ACHN (cell line): ENCODE results near the gene CES2.
A peak's percentile ranks its signal among the peaks of the same experiment; 100 is the strongest.
"Not testable (repeated sequence)": the region's sequence is repeated elsewhere in the genome, so short reads cannot be mapped to it uniquely, and the experiment has no call there.

ENCODE experiments used
- DNase-seq: peaks from one replicate; pipeline ENCODE4 v3.0.0-alpha.2; 2015
- in situ Hi-C: cut with HindIII; loops from 2 replicates; pipeline ENCODE4 v1.10.0; 2017; ENCODE audit warnings: low sequenced_read_pairs, low pct_ligation_motif_present, low pct_unique_long_range_greater_than_20kb

The CES2 gene

DNA sequence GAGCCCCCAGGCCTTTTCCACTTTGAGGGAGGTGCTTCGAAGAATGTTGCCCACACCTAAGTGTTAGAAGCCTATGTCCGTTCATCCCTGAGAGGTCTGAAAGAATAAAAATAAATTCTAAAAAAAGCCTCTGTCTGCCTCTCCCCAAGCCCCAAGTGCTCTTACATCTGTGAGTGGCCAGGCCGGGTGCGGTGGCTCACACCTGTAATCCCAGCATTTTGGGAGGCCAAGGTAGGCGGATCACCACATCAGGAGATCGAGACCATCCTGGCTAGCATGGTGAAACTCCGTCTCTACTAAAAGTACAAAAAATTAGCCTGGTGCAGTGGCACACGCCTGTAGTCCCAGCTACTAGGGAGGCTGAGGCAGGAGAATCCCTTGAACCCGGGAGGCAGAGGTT, 9.7 kb downstream of the CES2 start:
- DNase-seq, in situ Hi-C loops: not testable (repeated sequence)

- in situ Hi-C loops = no loop called here
- no peak for DNase-seq
Observed at GRCh38 chr16:66945939-66946338, 10.6 kb downstream of the CES2 start.

- no peak for DNase-seq
- in situ Hi-C loops = no loop called here
Observed at GRCh38 chr16:66946541-66946940, 11.2 kb downstream of the CES2 start.

DNA sequence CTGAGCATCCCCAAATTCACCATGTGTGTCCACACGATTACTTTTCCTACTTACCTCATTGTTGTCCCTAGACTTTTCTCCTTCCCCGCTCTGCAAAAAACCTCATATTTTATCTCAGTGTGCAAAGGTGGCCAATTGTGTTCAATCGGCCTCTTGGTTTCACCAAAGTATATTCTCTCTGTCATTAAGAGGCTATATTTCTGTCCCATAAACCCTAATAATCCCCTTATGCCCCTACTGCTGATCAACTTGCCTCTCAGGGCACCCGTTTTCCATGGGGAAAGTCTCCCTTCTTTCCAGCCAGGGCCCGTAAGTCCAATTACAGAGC, 11.6 kb downstream of the CES2 start:
- in situ Hi-C loops = no loop called here
- no peak for DNase-seq

DNA sequence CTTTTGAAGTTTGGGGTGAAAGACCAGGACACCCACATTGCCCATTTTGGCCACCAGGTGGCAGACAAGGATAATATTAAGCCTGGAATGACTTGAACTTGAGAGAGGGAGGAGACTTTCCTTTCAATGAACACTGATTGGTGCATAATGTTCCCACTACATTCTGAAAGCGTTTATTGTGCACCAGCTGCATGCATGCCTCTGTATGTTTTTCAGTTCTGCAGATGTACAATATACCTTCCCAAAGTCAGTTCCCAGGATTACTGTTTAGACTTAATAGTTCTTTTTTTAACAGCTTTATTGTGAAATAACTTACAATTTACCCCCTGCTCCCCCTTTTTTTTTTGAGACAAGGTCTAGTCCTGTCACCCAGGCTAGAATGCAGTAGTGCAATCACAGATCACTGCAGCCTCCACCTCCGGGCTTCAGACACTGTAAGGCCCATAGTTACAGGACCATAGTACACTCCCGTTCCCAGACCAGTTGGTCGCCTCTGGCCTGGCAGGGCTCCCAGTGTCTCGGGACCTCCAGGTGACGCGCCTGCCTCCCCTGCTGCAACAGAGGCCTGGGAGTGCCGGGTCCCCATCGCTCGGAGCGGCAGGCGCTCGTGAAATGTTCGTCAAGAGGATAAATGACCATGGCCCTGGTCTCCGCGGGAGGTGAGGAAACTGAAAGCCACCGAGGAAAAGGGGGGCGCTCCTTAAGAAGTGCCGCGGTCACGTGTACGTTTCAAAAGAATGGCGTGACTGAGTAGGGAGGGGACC, 12.2 kb downstream of the CES2 start:
- in situ Hi-C loops = no loop called here
- peak; percentile 93 for DNase-seq

DNA sequence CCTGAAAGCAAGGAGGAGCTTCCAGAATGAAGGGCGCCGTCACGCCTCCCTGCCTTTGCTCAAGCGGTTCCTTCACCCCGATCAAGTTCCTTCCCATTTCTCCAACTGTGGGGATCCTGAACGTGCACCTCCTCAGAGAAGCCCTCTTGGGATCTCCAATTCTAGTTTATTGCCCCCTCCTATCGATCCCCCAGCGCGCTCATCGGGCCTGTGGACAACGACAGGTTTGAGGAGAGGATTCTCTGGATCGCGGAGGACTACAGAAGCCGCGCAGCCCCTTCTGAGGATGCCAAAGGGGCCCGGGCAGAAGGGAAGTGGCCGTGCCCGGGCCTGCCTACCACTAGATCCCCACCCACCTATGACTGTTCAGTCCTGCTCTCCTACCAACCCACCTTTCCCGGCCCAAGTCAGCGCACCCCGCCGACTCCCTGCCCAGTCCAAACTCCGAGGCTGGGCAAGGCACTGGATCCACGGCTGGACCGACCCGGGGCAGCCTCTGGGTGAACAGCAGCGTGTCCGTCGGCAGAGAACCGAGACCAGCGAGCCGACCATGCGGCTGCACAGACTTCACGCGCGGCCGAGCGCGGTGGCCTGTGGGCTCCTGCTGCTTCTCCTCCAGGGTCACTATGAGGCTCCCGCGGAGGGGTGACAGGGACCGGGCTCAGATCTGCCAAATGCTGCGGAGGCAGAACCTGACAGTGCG, 13.0 kb downstream of the CES2 start:
- peak; percentile 54 for DNase-seq

DNA sequence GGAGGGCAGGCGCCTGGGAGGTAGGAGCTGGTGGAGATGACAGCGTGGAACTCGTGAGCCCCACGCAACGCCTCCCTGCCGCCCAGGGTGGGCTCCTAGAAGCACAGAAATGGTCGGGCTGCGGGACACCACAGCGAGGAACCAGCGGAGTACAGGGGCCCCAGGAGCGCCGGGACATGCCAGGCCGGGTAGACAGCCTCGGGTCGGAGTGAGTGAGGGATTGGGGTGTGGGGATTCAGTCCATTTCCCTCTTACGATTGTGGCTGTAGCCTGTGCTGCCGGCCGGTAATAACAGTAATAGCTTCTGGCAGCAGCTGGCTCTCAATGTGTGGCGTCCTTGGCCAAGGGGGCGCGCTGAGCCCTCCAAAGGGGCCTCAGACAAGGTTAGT, 13.5 kb downstream of the CES2 start:
- DNase-seq = no peak
- in situ Hi-C loops = no loop called here

More for the DNA sequence above, 13.0 kb downstream of the CES2 start:
- in situ Hi-C loops = no loop called here

GRCh38 chr16:66949472-66949871, 14.2 kb downstream of the CES2 start:
- no peak for DNase-seq
- in situ Hi-C loops = no loop called here

GRCh38 chr16:66950437-66950836, 15.1 kb downstream of the CES2 start:
- in situ Hi-C loops = no loop called here

DNA sequence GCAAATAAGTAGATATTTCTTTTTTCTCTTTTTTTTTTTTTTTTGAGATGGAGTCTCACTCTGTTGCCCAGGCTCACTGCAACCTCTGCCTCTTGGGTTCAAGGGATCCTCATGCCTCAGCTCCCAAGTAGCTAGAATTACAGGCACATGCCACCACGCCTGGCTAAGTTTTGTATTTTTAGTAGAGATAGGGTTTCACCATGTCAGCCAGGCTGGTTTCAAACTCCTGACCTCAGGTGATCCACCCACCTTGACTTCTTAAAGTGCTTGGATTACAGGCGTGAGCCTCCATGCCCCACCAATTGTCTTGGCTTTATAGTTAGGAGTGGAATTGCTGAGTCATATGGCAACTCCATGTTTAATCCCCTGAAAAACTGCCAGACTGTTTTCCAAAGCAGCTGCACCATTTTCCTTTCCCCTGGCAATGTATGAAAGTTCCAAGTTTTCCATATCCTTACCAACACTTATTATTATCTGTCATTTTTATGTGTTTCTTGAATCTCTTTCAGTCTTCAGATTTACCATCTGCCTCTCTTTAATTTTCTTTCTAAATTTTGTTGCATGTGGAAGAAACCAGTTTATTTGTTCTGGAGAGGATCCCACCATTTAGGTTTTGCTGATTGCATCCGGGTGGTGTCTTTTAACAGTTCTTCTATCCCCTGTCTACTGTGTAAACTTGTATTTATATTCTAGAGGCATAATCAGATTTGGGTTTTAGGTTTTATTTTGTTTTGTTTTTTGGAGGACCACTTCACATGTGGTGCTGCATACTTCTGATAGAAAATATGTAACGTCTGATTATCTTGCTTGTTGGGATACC, 15.9 kb downstream of the CES2 start:
- in situ Hi-C loops = no loop called here
- no peak for DNase-seq

More at GRCh38 chr16:66950437-66950836, 15.1 kb downstream of the CES2 start:
- DNase-seq = no peak

DNA sequence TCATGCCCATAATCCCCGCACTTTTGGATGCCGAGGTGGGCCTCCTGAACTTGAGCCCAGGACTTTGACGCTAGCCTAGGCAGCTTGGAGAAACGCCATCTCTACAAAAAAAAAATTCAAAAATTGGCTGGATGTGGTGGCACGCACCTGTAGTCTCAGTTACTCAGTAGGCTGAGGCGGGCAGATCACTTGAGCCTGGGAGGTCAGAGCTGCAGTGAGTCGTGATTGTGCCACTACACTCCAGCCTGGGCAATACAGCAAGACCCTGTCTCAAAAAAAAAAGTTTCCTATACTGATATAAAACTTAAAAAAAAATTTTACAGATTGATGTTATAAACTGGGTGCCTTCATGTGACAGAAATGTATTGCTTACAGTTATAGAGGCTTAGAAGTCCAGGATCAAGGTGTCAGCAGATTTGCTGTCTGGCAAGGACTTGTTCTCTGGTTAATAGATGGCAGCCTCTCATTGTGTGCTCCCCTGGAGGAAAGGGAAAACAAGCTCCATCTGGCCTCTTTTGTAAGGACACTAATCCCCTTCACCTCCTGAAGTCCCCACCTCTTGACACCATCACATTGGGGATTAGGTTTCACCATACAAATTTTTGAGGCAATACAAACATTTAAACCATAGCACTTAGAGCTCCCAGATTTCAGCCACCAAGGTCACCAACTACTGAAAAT, 17.3 kb downstream of the CES2 start:
- DNase-seq = no peak
- in situ Hi-C loops = no loop called here

GRCh38 chr16:66953462-66954096, 18.3 kb downstream of the CES2 start:
- no peak for DNase-seq
- in situ Hi-C loops = no loop called here

DNA sequence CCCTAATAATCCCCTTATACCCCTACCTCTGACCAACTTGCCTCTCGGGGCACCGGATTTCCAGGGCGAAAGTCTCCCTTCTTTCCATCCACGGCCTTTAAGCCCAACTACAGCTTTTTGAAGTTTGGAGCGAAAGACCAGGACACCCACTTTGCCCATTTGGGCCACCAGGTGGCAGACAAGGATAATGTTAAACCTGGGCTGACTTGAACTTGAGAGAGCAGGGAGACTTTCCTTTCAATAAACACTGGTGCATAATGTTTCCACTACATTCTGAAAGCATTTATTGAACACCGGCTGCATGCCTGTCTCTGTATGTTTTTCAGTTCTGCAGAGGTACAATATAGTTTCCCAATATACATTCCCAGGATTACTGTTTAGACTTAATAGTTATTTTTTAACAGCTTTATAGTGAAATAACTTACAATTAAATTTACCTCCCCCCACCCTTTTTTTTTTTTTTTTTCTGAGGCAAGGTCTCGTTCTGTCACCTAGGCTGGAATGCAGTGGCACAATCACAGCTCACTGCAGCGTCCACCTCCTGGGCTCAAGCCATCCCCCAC, 18.9 kb downstream of the CES2 start:
- in situ Hi-C loops = no loop called here
- peak; percentile 88 for DNase-seq

GRCh38 chr16:66955363-66956153, 20.2 kb downstream of the CES2 start:
- DNase-seq, in situ Hi-C loops: not testable (repeated sequence)

DNA sequence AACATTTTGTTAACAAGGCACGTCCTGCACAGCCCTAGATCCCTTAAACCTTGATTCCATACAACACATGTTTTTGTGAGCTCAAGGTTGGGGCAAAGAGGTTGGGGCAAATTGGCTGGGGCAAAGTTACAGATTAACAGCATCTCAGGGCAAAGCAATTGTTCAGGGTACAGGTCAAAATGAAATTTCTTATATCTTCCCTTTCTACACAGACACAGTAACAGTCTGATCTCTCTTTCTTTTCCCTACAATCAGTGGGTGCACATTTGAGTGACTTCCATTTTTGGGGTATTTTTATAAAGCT, 20.8 kb downstream of the CES2 start:
- DNase-seq, in situ Hi-C loops: not testable (repeated sequence)

GRCh38 chr16:66958857-66959703, 23.8 kb downstream of the CES2 start:
- in situ Hi-C loops = no loop called here
- DNase-seq = no peak

GRCh38 chr16:66959704-66960161, 24.4 kb downstream of the CES2 start:
- in situ Hi-C loops = no loop called here
- DNase-seq = no peak
